ENCODE measurements around the gene ARV1.
"Not testable (repeated sequence)": the region's sequence is repeated elsewhere in the genome, so short reads cannot be mapped to it uniquely, and the experiment has no call there.

Gene ARV1

GRCh38 chr1:231045286-231045685 is 66.4 kb downstream of the ARV1 start:
- DNase-seq = no peak

GRCh38 chr1:231045921-231046729 is 67.2 kb downstream of the ARV1 start:
- DNase-seq = not testable (repeated sequence)

- DNase-seq = no peak
Measured at GRCh38 chr1:231046730-231047395, 68.0 kb downstream of the ARV1 start.

GRCh38 chr1:231047529-231047928 is 68.6 kb downstream of the ARV1 start:
- DNase-seq = not testable (repeated sequence)

- DNase-seq = not testable (repeated sequence)
Measured at GRCh38 chr1:231048419-231048818, 69.5 kb downstream of the ARV1 start.

GRCh38 chr1:231049121-231049979 is 70.5 kb downstream of the ARV1 start:
- DNase-seq = no peak

Data from activated CD4-positive, CD25-positive, alpha-beta regulatory T cell (primary cell).